HG03139 (cell line): ENCODE data around the gene CCDC50.

Experiments
- ATAC-seq: cut with Tn5 transposase; IDR thresholded peaks from one replicate; pipeline ENCODE4 v1.9.1; 2021; ENCODE audit not compliant: unreplicated experiment

CCDC50 gene

DNA sequence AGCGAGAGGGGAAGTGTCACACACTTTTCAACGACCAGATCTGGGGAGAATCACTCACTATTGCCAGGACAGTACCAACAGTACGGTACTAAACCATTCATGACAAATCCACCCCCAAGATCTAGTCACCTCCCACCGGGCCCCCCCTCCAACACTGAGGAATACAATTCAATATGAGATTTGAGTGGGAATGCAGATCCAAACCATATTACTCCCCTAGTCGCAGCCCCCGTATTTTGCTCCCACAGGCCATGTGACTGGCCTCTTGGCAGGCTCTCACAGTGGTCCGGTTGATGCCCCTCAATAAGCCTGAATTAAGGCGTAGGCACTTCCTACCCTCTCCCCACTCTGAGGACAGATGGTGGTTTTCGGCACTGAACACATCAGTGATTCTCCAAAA lies 86.4 kb downstream of the CCDC50 start:
- ATAC-seq: no peak

DNA sequence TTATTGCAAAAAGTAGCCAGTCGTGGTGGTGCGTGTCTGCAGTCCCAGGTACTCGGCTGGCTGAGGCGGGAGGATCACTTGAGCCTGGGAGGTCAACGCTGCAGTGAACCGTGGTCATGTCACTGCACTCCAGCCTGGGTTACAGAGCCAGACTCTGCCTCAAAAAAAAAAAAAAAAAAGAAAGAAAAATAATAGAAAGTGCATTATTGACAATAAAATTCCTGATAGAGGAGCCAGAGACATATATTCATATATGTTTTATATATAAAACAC lies 88.2 kb downstream of the CCDC50 start:
- no peak for ATAC-seq

DNA sequence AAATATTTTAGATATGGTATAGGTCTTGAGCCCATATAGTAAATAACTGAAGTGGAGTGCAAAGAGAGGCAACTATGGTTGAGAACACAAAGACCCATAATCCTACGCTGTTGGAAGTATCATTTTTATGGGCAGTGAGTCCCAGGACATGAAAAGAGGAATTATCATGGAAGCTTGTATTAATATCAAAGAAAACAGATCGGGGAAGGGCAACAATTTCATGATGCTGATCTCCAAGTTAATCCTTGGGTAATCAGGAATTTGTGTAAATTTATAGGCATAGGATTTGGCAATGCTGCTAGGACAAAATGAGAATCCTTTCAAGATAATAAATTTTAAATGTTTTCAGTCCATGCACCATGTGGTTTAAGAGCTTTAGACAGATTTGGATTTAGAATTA lies 91.6 kb downstream of the CCDC50 start:
- ATAC-seq: no peak

DNA sequence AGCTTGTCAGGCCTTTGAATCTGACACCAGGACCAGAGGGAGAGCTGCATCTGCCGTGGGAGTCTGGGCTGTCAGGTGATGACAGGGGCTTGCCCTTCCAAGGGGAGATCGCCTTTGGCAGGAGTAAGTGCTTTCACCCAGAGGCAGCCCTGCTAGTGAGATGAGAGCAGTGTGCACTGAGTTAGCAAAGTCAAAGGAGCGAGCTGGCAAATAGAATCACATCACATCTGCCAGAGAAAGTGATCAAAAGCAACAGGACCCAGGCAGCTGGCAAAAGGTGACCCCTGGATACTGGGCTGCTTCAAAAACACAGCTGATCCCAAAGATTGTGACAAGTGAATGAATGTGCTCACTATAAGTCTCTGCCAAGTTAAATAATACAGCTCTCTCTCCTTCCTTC lies 95.7 kb downstream of the CCDC50 start:
- ATAC-seq: no peak

DNA sequence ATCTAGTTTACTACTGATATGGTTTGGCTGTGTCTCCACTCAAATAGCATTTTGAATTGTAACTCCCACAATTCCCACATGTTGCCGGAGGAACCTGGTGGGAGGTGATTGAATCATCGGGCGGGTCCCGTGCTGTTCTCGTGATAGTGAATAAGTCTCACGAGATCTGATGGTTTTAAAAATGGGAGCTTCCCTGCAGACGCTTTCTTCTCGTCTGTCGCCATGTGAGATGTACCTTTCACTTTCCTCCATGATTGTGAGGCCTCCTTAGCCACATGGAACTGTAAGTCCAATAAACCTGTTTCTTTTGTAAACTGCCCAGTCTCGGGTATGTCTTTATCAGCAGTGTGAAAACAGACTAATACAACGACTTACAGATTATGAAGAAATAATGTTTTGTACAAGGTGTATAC lies 96.1 kb downstream of the CCDC50 start:
- no peak for ATAC-seq

DNA sequence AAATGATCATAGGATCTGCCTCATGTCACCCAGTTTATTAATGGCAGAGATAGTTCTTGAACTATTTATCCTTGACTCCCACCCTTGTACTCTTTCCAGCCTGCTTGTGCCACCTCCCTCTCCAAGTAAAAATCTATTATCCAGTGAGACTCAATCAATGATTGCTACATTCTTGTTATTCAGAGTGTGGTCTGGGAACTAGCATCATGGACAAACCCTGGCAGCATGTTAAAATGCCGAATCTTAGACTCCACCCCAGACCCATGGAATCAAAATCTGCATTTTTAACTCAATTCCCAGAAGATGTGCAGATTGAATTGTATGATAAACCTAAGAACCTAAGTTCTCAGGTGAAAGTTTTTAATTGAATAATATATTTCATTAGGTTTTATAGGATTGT lies 97.1 kb downstream of the CCDC50 start:
- no peak for ATAC-seq

DNA sequence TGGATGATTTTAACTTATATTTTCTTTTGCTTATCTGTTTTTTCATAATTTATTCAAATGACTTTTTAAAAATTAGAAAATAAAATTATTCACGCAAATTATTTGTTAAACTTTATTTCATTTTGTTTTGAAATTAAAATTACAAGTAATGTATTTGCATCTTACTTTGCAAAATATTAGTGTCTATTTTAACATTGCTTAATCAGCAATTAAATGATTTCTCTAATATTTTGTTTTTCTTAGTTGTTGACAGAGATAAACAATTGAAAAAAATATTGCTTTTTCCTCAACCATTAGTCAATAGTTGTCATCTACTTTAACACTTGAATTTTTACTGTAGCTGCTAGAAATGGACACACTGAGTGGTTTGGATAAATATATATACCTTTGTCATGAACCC lies 99.0 kb downstream of the CCDC50 start:
- no peak for ATAC-seq

DNA sequence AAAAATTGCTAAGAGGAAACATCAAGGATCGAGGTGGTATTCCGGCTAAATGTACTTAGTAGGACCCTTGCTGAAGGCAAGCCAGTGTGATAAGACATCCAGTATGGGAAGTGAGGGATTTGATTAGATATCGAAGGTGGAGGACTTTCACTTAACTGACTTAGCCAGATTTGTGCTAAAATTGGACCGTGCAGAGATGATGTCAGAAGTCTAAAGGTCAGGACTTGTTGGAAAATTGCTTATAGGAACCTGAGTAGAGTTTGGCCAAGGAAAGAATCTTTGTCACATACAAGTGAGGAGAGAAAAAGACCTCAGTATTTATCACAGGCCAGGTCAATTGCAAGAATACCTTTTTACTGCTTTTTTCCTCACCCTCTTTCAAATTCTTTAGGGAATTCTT lies 100.9 kb downstream of the CCDC50 start:
- ATAC-seq: no peak

DNA sequence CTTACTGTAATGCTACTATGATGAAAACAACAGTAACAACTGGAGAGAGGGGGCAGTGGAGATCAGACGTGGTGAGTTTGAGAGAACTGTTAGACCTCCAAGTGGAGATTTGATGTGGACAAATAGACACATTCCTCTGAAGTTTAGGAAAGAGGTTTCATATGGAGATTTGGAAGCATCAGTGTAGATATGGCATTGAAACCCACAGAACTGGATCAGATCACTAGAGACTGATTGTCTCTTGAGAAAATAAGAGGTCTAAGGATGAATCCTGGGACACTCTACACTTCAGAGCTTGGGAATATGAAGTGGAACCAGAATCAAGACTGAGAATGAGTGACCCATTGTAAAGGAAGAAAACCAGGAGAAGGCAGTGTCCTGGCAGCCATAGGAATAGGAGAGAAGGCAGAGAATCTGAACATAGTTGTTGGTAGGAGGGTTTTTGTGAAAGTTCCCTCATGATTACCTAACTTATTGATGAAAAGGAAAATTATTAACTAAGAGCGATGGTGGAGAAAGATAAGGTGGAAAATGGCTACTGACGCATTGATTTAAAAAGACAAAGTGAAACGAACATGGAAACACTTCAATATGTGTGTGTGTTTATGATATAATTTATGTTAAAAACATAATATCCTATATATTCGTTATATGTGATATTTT lies 102.1 kb downstream of the CCDC50 start:
- ATAC-seq: no peak

DNA sequence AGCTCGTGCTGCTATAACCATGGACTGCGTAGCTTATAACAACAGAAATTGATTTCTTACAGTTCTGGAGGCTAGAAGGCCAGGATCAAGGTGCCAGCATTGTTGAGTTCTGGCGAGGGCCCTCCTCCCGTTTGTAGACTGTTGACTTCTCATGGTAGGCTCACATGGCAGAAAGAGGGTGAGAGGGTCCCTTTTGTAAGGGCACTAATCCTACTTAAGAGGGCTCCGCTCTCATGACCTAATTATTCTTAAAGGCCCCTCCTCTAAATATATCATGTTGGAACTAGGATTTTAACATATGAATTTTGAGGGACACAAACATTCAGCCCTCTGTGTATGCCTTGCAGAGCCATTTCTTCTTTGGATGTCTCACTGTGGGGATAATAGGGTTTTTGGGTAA lies 103.0 kb downstream of the CCDC50 start:
- ATAC-seq: no peak

DNA sequence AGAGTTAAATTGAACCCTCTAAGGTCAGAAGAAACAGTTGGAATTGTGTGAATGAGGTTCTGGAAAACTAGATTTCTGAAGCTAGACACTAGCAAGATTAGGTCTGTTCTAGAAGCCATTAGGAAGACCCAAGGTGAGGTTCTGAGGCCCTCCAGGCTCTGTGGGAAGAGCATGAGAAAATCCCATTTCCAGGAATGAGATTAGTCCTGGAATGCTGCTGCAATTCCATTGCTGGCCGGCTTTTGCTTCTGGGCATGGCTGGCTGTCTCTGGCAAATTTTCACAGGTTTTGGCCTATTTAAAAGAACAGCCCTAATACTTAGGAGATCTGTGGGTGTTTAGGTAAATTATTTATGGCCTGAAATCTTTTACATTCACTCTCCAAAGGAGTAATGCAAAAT lies 104.8 kb downstream of the CCDC50 start:
- ATAC-seq: no peak

DNA sequence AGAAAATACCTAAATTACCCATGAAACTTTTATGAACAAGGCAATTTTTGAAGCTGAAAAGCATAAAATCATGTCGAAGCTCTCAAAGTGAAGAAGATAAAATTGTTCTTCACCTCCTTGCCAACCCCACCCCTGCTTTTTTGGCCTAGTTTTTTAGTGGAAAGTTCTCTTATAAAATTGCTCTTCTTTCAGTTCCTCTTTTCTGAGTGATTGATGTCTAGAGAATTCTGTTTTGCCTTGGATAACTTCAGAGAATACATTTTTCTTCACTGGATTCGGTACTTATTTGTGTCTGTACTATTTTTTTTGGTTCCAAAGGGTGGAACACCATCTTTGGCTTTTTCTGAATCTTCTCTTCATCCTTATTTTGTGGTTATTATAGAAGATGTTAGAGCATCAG lies 106.8 kb downstream of the CCDC50 start:
- no peak for ATAC-seq

DNA sequence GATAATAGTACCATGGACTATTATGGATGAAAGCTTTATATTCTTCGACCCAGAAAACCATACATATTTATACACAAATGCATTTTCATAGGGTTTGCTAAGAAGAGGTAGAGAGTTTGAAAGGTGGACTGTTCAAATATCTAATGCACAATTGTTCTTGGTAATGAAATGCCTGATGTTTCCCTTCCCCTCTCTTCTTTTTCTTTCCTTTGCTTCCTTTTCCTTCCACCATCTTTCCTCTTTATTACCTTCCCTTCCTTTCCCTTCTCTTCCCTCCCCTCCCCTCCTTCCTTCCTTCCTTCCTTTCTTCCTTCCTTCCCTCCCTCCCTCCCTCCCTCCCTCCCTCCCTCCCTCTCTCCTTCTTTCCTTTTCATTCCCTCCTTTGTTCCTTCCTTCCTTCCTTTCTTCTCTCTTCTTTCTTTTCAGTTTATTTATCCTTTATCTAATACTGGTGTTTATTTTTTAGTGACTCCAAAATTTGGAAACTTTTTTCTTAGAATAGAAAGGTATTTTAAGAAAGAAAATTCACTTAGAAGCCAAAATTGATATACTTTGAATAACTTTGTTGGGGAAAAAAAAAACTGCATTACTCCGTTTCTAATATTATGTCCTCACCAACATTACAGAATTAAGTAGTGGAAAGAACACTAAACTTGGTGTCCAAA lies 109.1 kb downstream of the CCDC50 start:
- ATAC-seq: no peak

DNA sequence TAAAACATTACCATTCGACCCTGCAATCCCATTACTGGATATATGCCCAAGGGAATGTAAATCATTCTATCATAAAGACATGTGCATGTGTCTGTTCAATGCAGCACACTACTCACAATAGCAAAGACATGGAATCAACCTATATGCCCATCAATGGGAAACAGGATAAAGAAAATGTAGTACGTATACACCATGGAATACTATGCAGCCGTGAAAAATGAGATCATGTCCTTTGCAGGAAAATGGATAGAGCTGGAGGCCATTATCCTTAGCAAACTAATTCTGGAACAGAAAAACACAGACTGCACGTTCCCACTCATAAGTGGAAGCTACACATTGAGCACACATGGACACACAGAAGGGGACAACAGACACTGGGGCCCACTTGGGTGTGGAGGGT lies 111.3 kb downstream of the CCDC50 start:
- ATAC-seq: no peak

DNA sequence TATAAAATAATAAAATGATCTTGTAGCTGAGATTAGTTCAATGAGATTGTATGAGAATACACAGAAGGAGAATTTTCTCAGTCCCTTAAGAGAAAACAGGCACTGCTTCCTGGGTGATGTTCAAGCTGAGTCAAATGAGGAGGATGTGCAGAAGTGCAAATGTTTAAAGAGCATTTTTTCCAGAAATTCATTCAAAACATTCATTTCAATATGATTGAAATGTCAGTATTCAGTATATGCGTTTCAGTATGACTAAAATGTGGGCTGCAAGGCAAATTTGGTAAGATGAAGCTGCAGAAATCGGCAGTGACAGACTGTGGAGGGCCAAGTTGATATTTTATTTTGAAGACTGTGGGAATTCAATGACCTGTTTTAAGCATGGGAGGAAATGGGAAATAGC lies 112.5 kb downstream of the CCDC50 start:
- ATAC-seq: no peak

DNA sequence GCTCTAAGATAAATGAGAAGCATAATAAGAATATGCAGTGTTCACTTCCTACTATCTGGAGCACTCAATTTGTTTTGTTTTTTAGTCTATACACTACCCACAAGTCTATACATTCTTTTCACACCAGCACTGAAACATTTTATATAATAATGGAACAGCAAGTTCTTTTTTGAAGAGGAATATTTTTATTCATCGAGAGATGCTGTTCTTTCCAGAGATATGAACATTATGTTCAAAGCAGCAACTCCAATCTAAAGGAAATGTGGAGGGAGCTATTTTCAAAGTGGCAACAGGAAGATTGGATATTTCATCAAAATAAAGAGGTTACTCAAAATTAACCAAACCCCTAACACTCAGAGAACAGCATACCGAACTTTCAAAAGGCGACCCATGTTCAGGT lies 115.4 kb downstream of the CCDC50 start:
- no peak for ATAC-seq
